KMS-11 (cell line): ENCODE measurements around the gene TRIM52.
"Not testable (repeated sequence)": the region's sequence is repeated elsewhere in the genome, so short reads cannot be mapped to it uniquely, and the experiment has no call there.

ENCODE experiments used
- H2AFZ ChIP-seq: fragments of 200-600 bp; sonication (generic); 2 replicates; pipeline ENCODE4 v1.6.1; 2016; ENCODE audit warnings: antibody characterized with exemption, mixed run types, low read depth
- H3K27ac ChIP-seq: fragments of 200-600 bp; sonication (generic); 2 replicates; pipeline ENCODE4 v1.6.1; 2016; ENCODE audit warnings: mild to moderate bottlenecking, mixed run types
- H3K27me3 ChIP-seq: fragments of 200-600 bp; sonication (generic); 2 replicates; pipeline ENCODE4 v1.6.1; 2017; ENCODE audit warnings: mild to moderate bottlenecking, low read depth, mixed run types, moderate library complexity; ENCODE audit not compliant: insufficient read depth
- H3K36me3 ChIP-seq: fragments of 200-600 bp; sonication (generic); 2 replicates; pipeline ENCODE4 v1.6.1; 2017; ENCODE audit warnings: mild to moderate bottlenecking, mixed run types; ENCODE audit not compliant: insufficient read depth
- H3K4me1 ChIP-seq: fragments of 200-600 bp; sonication (generic); 2 replicates; pipeline ENCODE4 v1.6.1; 2016; ENCODE audit warnings: mild to moderate bottlenecking, low read depth, mixed run types; ENCODE audit not compliant: poor library complexity, severe bottlenecking
- H3K4me2 ChIP-seq: fragments of 200-600 bp; sonication (generic); 2 replicates; pipeline ENCODE4 v1.7.0; 2016; ENCODE audit warnings: mild to moderate bottlenecking, mixed run types
- H3K4me3 ChIP-seq: fragments of 200-600 bp; sonication (generic); IDR thresholded peaks from 2 replicates; pipeline ENCODE4 v1.6.1; 2017; ENCODE audit warnings: low read depth, low read length, mixed read lengths; ENCODE audit not compliant: insufficient read depth
- H3K79me2 ChIP-seq: fragments of 200-600 bp; sonication (generic); 2 replicates; pipeline ENCODE4 v1.6.1; 2016; ENCODE audit warnings: low read depth, mixed run types; ENCODE audit not compliant: insufficient read depth
- H3K9ac ChIP-seq: fragments of 200-600 bp; sonication (generic); 2 replicates; pipeline ENCODE4 v1.6.1; 2016; ENCODE audit warnings: mild to moderate bottlenecking, mixed run types
- H4K20me1 ChIP-seq: fragments of 200-600 bp; sonication (generic); 2 replicates; pipeline ENCODE4 v1.6.1; 2016; ENCODE audit warnings: mild to moderate bottlenecking, mixed run types; ENCODE audit not compliant: insufficient read depth
- CTCF ChIP-seq: fragments of 200-600 bp; sonication (generic); conservative IDR thresholded peaks from 2 replicates; pipeline ENCODE4 v1.6.1; 2017; ENCODE audit warnings: low read depth, mild to moderate bottlenecking, antibody characterized with exemption, low read length, moderate library complexity, mixed read lengths

The TRIM52 gene

GRCh38 chr5:181212080-181212479, 48.9 kb downstream of the TRIM52 start:
- Histone ChIP-seq H4K20me1 (no peaks in the 10 kb centered on the region), H3K27me3 (no peaks in the 10 kb centered on the region), H3K9ac (no peak overlapping the region), H3K27ac (no peak overlapping the region), H2AFZ (no peak overlapping the region), H3K36me3 (no peaks in the 10 kb centered on the region), H3K4me3 (no peak overlapping the region), H3K4me1 (peaks cover 7% of the 10 kb centered on the region), H3K79me2 (no peaks in the 10 kb centered on the region), H3K4me2 (no peak overlapping the region)
- TF ChIP-seq CTCF: no peak

DNA sequence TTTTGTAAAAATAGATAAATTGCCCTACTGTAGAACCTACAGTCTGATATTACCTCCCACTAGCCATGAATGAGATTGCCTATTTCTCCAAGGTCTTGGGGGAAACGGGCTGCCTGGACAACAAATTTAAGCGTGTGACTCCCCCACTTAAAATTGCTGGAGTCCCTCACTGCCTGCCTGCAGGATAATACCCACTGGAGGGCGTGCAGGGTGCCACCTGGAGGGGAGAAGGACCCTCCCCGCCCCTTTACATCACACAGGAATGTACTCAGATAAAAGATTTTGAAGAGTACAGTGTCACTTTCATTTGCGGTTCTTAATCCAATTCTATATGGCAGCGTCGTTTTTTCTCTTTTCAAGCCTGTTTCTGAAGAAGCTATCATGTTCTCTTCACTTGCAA, 49.7 kb downstream of the TRIM52 start:
- Histone ChIP-seq H4K20me1 (no peaks in the 10 kb centered on the region), H2AFZ (no peak overlapping the region), H3K4me3 (no peak overlapping the region), H3K4me2 (no peak overlapping the region), H3K79me2 (no peaks in the 10 kb centered on the region), H3K4me1 (peaks cover 7% of the 10 kb centered on the region), H3K9ac (no peak overlapping the region), H3K27ac (no peak overlapping the region), H3K36me3 (no peaks in the 10 kb centered on the region), H3K27me3 (no peaks in the 10 kb centered on the region)
- no peak for TF ChIP-seq CTCF

DNA sequence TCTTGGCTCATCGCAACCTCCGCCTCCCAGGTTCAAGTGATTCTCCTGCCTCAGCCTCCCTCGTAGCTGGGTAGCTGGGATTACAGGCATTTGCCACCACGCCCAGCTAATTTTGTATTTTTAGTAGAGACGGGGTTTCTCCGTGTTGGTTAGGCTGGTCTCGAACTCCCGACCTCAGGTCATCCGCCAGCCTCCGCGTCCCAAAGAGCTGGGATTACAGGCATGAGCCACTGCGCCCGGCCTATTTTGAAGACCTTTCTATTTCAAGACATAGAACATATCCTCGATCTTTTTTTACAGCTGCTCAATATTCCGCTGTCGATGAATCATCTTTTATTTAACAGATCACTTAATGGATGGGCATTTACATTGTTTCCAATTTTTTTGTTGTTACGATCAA, 50.2 kb downstream of the TRIM52 start:
- H3K27ac ChIP-seq, H4K20me1 ChIP-seq, H3K4me2 ChIP-seq, H3K9ac ChIP-seq, H3K4me1 ChIP-seq, H2AFZ ChIP-seq, H3K36me3 ChIP-seq, H3K79me2 ChIP-seq, H3K4me3 ChIP-seq, H3K27me3 ChIP-seq: not testable (repeated sequence)

DNA sequence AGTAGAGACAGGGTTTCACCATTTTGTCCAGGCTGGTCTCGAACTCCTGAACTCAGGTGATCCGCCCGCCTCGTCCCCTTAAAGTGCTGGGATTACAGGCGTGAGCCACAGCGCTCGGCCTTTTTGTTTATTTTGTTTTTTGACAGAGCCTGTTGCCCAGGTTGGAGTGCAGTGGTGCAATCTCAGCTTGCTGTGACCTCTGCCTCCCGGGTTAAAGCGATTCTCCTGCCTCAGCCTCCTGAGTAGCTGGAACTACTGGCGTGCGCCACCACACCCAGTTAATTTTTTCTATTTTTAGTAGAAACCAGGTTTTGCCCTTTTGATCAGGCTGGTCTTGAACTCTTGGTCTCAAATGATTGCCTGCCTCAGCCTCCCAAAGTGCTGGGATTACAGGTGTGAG, 50.8 kb downstream of the TRIM52 start:
- not testable (repeated sequence) for H3K27ac ChIP-seq

DNA sequence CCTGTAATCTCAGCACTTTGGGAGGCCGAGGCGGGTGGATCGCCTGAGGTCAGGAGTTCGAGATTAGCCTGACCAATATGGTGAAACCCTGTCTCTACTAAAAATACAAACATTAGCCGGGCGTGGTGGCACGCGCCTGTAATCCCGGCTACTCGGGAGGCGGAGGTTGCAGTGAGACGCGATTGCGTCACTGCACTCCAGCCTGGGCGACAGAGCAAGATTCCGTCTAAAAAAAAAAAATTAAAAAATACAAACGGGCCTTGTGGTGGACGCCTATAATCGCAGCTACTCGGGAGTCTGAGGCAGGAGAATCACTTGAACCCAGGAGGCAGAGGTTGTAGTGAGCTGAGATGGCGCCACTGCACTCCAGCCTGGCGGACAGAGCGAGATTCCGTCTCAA, 51.9 kb downstream of the TRIM52 start:
- not testable (repeated sequence) for H2AFZ ChIP-seq, H4K20me1 ChIP-seq, H3K4me3 ChIP-seq, H3K27ac ChIP-seq, H3K36me3 ChIP-seq, H3K79me2 ChIP-seq, H3K4me1 ChIP-seq, H3K9ac ChIP-seq, H3K27me3 ChIP-seq, H3K4me2 ChIP-seq

More for the DNA sequence above, 50.8 kb downstream of the TRIM52 start:
- H3K4me3 ChIP-seq, H3K9ac ChIP-seq, H3K4me1 ChIP-seq, H3K79me2 ChIP-seq, H3K4me2 ChIP-seq, H2AFZ ChIP-seq, H4K20me1 ChIP-seq, H3K27me3 ChIP-seq, H3K36me3 ChIP-seq: not testable (repeated sequence)

GRCh38 chr5:181207960-181208253, 53.0 kb downstream of the TRIM52 start:
- no peak for TF ChIP-seq CTCF
- no peak overlapping the region for H3K4me3 ChIP-seq
- no peaks in the 10 kb centered on the region for H3K36me3 ChIP-seq
- H4K20me1 ChIP-seq: no peaks in the 10 kb centered on the region
- H2AFZ ChIP-seq: no peak overlapping the region
- H3K79me2 ChIP-seq: no peaks in the 10 kb centered on the region
- peaks cover 7% of the 10 kb centered on the region for H3K4me1 ChIP-seq
- no peak overlapping the region for H3K9ac ChIP-seq
- peak overlapping the region; percentile 80; the same call in 1 of the 2 replicates for H3K27ac ChIP-seq
- no peaks in the 10 kb centered on the region for H3K27me3 ChIP-seq
- H3K4me2 ChIP-seq: peak overlapping the region; percentile 21; the same call in 1 of the 2 replicates
